Left lobe of liver (tissue), 2 donors: ENCODE measurements around the gene FHIT. TPM values are rescaled to one million over a fixed set of nuclear protein-coding genes. Genes with fewer than 3 reads are reported as not detected.

Experiments used
- ATAC-seq: fragments of 200-7000 bp; cut with Tn5 transposase; one replicate; pipeline ENCODE4 v1.9.1; 2020; ENCODE audit warnings: mild to moderate bottlenecking, moderate library complexity
- DNase-seq: peaks from one replicate; pipeline ENCODE4 v3.0.0-alpha.2; 2020; ENCODE audit warnings: low spot score
- total RNA-seq: library from RNA; stranded (reverse); gene quantifications from one replicate; pipeline ENCODE4 v1.2.1, GENCODE V29; 2021
- donor health status: DM: no; HTN: no; CAD: no; lungs with moderate emphysema.
- donor health status: DM: no; HTN: yes; CAD: no.

Gene FHIT
- total RNA-seq, 1 donor from 2014 or later: 5.1 TPM

- no peak for DNase-seq
- no peak for ATAC-seq
Measured at GRCh38 chr3:59798372-59799086, 1452.7 kb downstream of the FHIT start.

DNA sequence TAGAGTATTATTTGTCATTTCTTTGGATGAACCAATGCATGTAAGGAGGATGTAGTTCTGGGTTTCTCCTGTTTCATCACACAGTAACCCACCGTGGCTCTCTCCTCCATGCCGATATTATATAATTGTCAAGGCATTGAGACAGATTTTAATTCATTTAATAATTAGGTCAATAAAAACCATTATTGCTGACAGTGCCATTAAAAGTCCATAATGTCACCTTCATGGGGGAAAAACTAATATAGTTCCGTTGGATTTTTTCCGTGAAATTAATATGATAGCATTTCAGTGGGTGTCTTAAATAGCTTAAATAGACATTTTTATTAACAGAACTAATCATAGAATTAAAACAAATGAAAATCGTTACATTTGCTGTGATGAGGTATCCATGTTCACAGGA, 1453.7 kb downstream of the FHIT start:
- ATAC-seq (no peak), DNase-seq (no peak)

DNA sequence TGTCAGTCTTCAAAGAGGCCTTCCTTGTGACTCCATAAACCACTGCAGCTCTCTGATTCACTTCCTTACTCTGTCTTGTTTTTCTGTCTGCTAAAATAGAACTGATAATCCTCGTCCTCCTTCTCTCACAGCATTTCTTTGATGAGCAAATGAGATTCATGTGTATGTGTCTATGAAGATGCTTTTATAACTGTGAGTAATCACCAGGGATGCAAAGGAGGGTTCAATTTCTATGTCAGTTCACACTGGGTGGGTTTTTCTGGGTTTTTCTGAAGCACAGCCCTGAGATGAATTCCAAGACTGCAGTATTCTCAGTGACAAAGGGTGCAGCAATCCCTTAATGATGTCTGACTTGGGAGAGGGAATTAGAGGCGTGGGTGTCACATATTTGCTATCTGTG, 1454.8 kb downstream of the FHIT start:
- no peak for DNase-seq

DNA sequence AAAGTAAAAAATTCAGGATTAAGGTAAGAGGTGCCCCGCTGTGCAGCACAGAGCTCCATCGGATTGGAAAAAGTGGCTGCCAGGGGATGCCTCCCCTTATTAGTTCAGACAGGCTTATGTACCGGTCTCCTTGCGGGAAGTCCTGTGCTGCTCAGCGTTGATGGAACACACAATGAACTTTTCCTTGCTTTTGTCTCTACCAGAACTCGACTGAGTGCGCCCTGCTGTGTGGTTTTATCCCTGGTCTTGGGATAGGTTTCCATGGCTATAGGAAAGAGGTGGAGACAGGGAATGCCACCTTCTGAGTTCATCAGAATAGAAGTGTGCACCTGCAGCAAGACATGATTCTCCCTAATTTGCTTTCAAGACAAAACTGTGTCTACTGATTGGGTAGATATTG, 1455.5 kb downstream of the FHIT start:
- ATAC-seq: no peak
- DNase-seq: no peak

More for the DNA sequence above, 1454.8 kb downstream of the FHIT start:
- no peak for ATAC-seq

- no peak for ATAC-seq
- no peak for DNase-seq
Measured at GRCh38 chr3:59793976-59794375, 1457.3 kb downstream of the FHIT start.

DNA sequence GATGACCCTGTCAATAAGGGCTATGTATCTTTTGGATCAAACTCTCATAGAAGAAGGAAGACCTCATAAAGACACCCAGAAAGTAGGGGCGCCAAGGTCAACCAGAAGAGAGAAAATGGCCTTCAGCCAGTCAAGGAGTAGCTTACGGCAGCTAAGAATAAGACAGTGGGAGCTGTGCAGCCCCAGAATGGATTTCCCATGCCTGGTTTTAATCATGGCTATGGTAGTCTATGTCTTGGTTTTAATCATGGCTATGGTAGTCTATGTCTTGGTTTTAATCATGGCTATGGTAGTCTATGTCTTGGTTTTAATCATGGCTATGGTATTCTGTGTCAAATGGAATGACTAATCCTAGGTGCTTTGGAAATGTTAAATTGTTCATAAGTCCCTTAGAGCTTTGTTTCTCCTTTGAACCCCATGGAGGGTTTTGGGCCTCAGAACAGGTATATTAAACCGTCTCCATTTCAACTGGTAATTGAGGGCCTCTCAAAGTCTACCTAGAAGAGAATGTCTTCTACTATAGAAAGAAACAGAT, 1459.4 kb downstream of the FHIT start:
- DNase-seq: no peak
- ATAC-seq: no peak

GRCh38 chr3:59790241-59790640, 1461.0 kb downstream of the FHIT start:
- DNase-seq: no peak
- no peak for ATAC-seq

GRCh38 chr3:59788801-59789200, 1462.5 kb downstream of the FHIT start:
- ATAC-seq: no peak
- DNase-seq: no peak

DNA sequence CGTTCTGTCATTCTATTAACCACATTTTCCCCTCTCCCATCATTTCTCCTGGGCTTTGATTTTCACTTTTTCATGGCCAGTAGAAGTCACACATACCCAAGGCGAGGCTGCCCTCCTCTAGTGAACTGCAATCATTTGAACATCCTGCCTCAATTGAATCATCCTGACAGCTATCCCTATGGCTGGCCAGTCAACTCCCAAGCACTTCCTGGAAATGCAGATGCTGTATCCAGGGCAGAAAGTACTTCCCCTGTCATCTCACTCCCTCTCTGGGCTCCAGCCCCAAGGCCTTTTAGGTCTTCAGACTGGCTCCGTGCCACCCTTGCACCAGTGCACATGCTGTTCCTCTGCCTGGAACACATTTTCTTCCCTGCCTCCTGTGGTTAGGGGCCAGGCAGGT, 1463.1 kb downstream of the FHIT start:
- DNase-seq (no peak), ATAC-seq (no peak)

DNA sequence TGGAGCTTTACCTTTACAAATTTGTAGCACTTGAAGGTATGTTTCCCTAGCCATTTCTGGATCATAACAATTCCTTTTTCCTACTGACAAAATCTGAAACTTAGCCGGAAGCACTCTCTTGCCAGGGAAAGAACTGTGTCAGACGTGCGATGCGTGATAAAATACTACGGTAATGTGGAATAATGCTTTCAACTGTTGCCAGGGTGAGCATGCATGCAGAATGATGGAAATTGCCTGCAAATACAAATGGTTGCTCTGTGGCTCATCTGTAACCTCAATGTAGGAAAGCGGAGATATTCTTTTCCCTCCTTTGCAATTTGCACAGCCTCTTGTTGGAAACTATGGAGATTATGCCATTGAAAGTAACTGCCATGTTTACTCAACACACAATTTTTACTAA, 1464.9 kb downstream of the FHIT start:
- ATAC-seq (no peak), DNase-seq (no peak)

GRCh38 chr3:59784164-59784563, 1467.1 kb downstream of the FHIT start:
- DNase-seq (no peak), ATAC-seq (no peak)

GRCh38 chr3:59783468-59783988, 1467.7 kb downstream of the FHIT start:
- ATAC-seq: no peak
- DNase-seq: no peak

DNA sequence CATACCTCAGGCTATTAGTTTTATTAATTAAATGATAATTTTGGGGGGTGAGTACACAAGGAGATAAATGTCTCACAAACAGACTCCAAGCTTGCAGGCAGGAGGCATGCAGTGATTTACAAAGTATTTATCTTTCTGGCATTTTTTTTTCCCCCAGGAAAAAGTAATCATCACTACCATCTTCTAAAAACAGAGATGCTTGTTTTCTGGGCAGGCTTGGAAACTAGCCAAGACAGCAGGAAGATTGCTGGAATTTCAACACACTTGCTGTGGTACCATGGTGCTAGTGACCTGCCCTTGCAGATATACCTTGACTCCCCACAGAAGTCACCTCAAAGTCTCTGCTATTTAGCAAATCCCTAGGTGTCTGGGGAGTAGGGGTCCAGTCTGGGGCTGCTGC, 1468.6 kb downstream of the FHIT start:
- DNase-seq (no peak), ATAC-seq (no peak)

DNA sequence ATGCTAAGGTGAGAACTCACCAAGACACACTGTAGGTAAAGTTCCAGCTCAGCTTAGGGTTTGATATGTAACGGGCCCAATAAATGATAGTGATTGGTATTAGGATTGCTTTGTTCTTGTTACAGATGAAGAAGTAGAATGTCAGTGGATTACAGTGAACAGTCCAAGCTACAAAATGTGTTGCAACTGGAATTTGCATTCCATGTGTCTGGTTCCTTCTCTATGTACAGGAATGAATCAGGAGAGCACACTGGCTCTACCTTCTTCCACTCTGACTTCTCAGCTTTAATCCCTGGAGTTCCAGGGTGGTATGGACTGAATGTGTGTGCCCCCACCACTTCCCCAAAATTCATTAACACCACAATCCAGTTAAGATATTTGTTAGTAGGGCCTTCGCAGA, 1471.0 kb downstream of the FHIT start:
- DNase-seq (no peak), ATAC-seq (no peak)

DNA sequence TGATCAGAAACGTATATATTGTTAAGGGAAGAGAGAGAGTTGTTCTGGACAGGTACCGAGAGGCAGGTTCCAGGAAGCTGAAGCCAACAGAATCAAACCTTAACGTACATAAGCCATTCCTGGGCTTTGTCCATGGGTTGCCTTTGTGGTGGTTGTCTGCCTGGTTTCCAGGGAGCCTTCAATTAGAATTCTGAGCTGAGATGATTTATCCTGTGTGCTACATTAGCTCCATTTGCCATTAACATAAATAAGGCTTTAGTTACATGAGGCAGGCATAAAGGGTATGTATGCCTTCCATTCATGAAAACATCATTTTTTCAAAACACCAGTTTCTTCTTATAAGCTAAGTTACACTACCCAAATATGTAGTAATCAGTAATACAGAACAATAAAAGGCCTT, 1472.0 kb downstream of the FHIT start:
- no peak for DNase-seq

DNA sequence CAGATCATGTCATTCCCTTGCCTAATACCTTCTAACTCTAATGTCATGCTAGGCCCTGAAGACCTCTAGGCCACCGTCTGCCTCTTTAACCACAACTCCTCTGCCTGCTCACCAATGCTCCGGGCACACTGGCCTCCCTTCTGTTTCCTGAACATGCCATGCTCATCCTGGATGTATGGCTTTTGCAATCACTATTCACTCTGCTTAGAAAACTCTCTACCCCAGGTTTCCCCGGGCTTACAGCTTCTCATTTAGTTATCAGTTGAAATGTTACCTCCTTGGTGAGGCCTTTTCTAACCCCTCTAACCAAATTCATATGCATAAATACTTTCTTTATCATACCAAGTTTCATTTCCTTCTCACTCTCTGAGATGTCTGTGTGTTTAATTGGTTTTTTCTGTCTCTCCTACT, 1473.6 kb downstream of the FHIT start:
- ATAC-seq (no peak), DNase-seq (no peak)

More for the DNA sequence above, 1472.0 kb downstream of the FHIT start:
- ATAC-seq: no peak

DNA sequence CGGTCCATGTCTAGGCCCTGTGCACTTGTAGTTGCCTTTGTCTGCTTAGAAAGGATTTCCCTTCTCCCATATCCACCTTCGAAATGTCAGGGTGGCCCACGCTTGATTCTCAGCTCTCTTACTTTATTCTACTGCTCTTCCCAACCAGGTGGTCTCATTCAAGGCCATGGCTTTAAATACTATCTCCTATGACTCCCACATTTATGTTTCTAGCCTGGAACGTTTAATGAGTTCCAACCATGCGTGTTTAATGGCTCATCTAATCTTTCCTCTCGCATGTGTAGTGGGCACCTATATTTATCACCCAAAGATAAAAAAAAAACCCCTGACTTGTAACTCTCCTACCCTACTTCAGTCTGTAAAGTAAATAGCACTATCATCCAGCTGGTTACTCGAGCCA, 1474.2 kb downstream of the FHIT start:
- ATAC-seq (no peak), DNase-seq (no peak)

GRCh38 chr3:59775761-59776325, 1475.4 kb downstream of the FHIT start:
- ATAC-seq (no peak), DNase-seq (no peak)

DNA sequence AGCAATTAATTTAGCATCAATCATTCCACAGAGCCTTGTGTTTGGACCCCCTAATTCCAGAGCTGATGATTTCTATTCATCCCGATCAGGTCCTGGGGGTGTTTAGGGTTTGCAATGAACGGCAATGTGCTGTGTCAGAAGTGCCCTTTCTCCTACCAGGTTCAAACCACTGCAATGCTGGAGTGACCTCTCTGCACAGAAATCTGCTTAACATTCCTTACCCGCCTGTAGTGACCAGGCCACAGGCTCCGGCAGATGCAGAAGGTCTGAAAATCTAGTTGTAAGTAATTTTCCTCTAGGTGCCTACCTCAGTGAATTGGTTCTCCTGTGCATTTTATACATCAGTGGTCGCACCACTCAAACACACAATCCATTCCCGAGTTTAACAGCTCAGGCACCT, 1476.1 kb downstream of the FHIT start:
- ATAC-seq: no peak

GRCh38 chr3:59774634-59775033, 1476.6 kb downstream of the FHIT start:
- no peak for DNase-seq
- ATAC-seq: no peak

More for the DNA sequence above, 1476.1 kb downstream of the FHIT start:
- no peak for DNase-seq

- ATAC-seq (no peak), DNase-seq (no peak)
Measured at GRCh38 chr3:59774000-59774399, 1477.3 kb downstream of the FHIT start.
